ENCODE results near the gene NDRG3. TPM values are rescaled to one million over a fixed set of nuclear protein-coding genes. Genes with fewer than 3 reads are reported as not detected.

The NDRG3 gene
- total and polyA plus RNA-seq, 2 donors from 2014 or later, result 25.3 to 26.4 TPM

DNA sequence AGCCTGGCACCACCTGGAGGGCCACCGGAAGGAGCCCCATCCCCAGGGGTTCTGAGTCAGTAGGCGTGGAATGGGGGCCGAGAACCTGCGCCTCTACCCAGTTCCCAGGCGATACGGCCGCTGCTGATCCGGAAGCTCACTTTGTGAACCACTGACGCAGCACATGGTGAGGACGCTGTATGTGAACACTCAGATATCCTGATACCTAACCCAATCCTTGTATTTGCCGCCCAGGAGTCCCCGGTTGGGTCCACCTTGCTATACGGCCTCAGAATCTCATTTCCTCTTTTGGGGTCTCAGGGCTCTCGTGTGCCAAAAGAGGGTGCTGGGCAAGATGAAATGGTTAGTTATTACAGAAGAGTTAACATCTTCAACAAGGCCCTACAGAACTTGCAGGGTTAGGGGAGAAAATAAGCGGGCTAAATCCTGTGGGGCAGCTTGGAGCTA, 140.9 kb downstream of the NDRG3 start:
- Histone ChIP-seq H3K9me3 (ENCODE audit: control insufficient read depth in 2 of 3, insufficient read depth in 1 of 3, low read length in 3 of 3) (no peaks in the 10 kb centered on the region), H3K27me3 (ENCODE audit: control insufficient read depth, insufficient read depth, low read length) (no peaks in the 10 kb centered on the region), H3K27ac (ENCODE audit: low read depth in 2 of 2, low read length in 2 of 2) (peak overlapping the region; percentile 88 to 93), H3K36me3 (ENCODE audit: control insufficient read depth in 2 of 3, insufficient read depth in 3 of 3, low read length in 3 of 3) (peaks cover 4 to 8% (median 5%) of the 10 kb centered on the region in 3 donors), H3K4me1 (ENCODE audit: control insufficient read depth in 2 of 3, insufficient read depth in 2 of 3, low read depth in 1 of 3, low read length in 3 of 3) (peaks cover 0 to 16% (median 16%) of the 10 kb centered on the region in 3 donors), H3K4me3 (ENCODE audit: low read length in 3 of 3) (peak overlapping the region; percentile 45 to 87 (median 61)), H3K9ac (ENCODE audit: low read length in 3 of 3) (peak overlapping the region; percentile 40 to 93 (median 89))
- TF ChIP-seq, protein P1, sequence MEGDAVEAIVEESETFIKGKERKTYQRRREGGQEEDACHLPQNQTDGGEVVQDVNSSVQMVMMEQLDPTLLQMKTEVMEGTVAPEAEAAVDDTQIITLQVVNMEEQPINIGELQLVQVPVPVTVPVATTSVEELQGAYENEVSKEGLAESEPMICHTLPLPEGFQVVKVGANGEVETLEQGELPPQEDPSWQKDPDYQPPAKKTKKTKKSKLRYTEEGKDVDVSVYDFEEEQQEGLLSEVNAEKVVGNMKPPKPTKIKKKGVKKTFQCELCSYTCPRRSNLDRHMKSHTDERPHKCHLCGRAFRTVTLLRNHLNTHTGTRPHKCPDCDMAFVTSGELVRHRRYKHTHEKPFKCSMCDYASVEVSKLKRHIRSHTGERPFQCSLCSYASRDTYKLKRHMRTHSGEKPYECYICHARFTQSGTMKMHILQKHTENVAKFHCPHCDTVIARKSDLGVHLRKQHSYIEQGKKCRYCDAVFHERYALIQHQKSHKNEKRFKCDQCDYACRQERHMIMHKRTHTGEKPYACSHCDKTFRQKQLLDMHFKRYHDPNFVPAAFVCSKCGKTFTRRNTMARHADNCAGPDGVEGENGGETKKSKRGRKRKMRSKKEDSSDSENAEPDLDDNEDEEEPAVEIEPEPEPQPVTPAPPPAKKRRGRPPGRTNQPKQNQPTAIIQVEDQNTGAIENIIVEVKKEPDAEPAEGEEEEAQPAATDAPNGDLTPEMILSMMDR (IDR thresholded peaks at IDR 0.05; ENCODE audit: borderline replicate concordance, extremely low read depth, insufficient read depth), result no peak
- DNase-seq (peak in 3 of 5 donors; percentile 60 to 89 (median 73)), FAIRE-seq (no peak)
- intact Hi-C loops (cut with DNase I), result loop anchor here (10.0 kb wide), 1 partner anchor 50 kb away; no protein-coding TSS in a partner anchor

Other genes with a start within 250 kb of the NDRG3 start
- gene MYL9, start 204.6 kb downstream of the NDRG3 start, total RNA-seq, result 294 TPM
- gene MYL9, start 204.6 kb downstream of the NDRG3 start, polyA plus RNA-seq (ENCODE audit: insufficient read depth, low read depth, low replicate concordance), result 576 TPM
- 15.3 TPM for gene TGIF2, start 172.5 kb downstream of the NDRG3 start, total RNA-seq
- gene TGIF2, start 172.5 kb downstream of the NDRG3 start, polyA plus RNA-seq (ENCODE audit: insufficient read depth, low read depth, low replicate concordance), result 11.0 TPM
- gene RAB5IF, start 140.3 kb downstream of the NDRG3 start, total RNA-seq, result 71.0 TPM
- gene RAB5IF, start 140.3 kb downstream of the NDRG3 start, polyA plus RNA-seq (ENCODE audit: insufficient read depth, low read depth, low replicate concordance), result 110 TPM
- gene SLA2, start 99.9 kb downstream of the NDRG3 start, total RNA-seq, result 1.5 TPM
- 0.24 TPM for gene SLA2, start 99.9 kb downstream of the NDRG3 start, polyA plus RNA-seq (ENCODE audit: insufficient read depth, low read depth, low replicate concordance)
- gene DSN1, start 27.7 kb upstream of the NDRG3 start, total RNA-seq, result 8.3 TPM
- gene DSN1, start 27.7 kb upstream of the NDRG3 start, polyA plus RNA-seq (ENCODE audit: insufficient read depth, low read depth, low replicate concordance), result 6.0 TPM
- gene TLDC2, start 130.0 kb upstream of the NDRG3 start, total RNA-seq, result 2.3 TPM
- 8.5 TPM for gene TLDC2, start 130.0 kb upstream of the NDRG3 start, polyA plus RNA-seq (ENCODE audit: insufficient read depth, low read depth, low replicate concordance)
- gene SAMHD1, start 205.6 kb upstream of the NDRG3 start, total RNA-seq, result 94.1 TPM
- gene SAMHD1, start 205.6 kb upstream of the NDRG3 start, polyA plus RNA-seq (ENCODE audit: insufficient read depth, low read depth, low replicate concordance), result 13.7 TPM